ENCODE measurements around the gene HBG2. TPM values are rescaled to one million over a fixed set of nuclear protein-coding genes. Genes with fewer than 3 reads are reported as not detected.

HBG2 gene
- total and polyA plus RNA-seq, 9 of the 15 experiments (the other 6 are each of a cell fraction or from before 2014, with no cell fraction given) = 1,626 to 58,619 (median 10,515) TPM

GRCh38 chr11:5304046-5304445 lies 49.5 kb upstream of the HBG2 start:
- no peaks in the 10 kb centered on the region for H3K9me3 ChIP-seq (replicated peaks; ENCODE audit: control insufficient read depth, insufficient read depth, low read depth, low read length)
- WGBS (ENCODE audit: insufficient coverage, low coverage, missing lambda C conversion rate) = 92% methylated on average over 1 of the region's 1 CpG
- no peak for FAIRE-seq
- H3K27me3 ChIP-seq (ENCODE audit: control insufficient read depth in 2 of 2, insufficient read depth in 2 of 2, low read length in 2 of 2) = no peaks in the 10 kb centered on the region
- no peak overlapping the region for H3K4me2 ChIP-seq (ENCODE audit: insufficient read depth, low read length)
- peaks cover 81% of the 10 kb centered on the region for H3K36me3 ChIP-seq (ENCODE audit: control insufficient read depth, insufficient read depth, low read length)
- H3K4me3 ChIP-seq = no peak overlapping the region
- H4K20me1 ChIP-seq (replicated peaks; ENCODE audit: control insufficient read depth, insufficient read depth, low read length) = no peaks in the 10 kb centered on the region
- no peak for DNase-seq (ENCODE audit: extremely low read depth in 1 of 4, low spot score in 3 of 4)
- H3K9me1 ChIP-seq (ENCODE audit: control insufficient read depth, insufficient read depth, low read length) = no peaks in the 10 kb centered on the region
- H3K9ac ChIP-seq (ENCODE audit: insufficient read depth in 1 of 2, low read depth in 2 of 2, low read length in 2 of 2) = no peak overlapping the region
- BruUV-seq (replicated peaks) = no TSS peak
- TF ChIP-seq HIVEP1 (CRISPR knock-in tag; IDR thresholded peaks at IDR 0.05) (no peak), ZFPM2 (CRISPR knock-in tag; IDR thresholded peaks at IDR 0.05) (no peak), MEIS2 (IDR thresholded peaks at IDR 0.05; ENCODE audit: partially characterized antibody) (no peak), TAF9B (IDR thresholded peaks at IDR 0.05; ENCODE audit: partially characterized antibody) (no peak), KLF6 (CRISPR knock-in tag; IDR thresholded peaks at IDR 0.05; ENCODE audit: borderline replicate concordance) (no peak), POLR3G (IDR thresholded peaks at IDR 0.05; ENCODE audit: extremely low read depth, insufficient read length, insufficient replicate concordance) (no peak), PBX2 (CRISPR knock-in tag; IDR thresholded peaks at IDR 0.05; ENCODE audit: low read depth) (no peak), PBX2 (tag; conservative IDR thresholded peaks at IDR 0.05; ENCODE audit: low read depth) (no peak), ZNF561 (CRISPR knock-in tag; conservative IDR thresholded peaks at IDR 0.05) (no peak), RUNX1 (IDR thresholded peaks at IDR 0.05; ENCODE audit: low read depth) (no peak), ZNF354B (CRISPR knock-in tag; IDR thresholded peaks at IDR 0.05) (no peak), KLF13 (tag; IDR thresholded peaks at IDR 0.05; ENCODE audit: borderline replicate concordance, low read depth) (no peak), MEF2A (IDR thresholded peaks at IDR 0.05; ENCODE audit: control insufficient read depth, low read depth, low read length) (no peak), FOXA1 (IDR thresholded peaks at IDR 0.05; ENCODE audit: borderline replicate concordance) (no peak), NR2C2 (CRISPR knock-in tag; IDR thresholded peaks at IDR 0.05) (no peak), NR2C2 (tag; IDR thresholded peaks at IDR 0.05) (no peak)
- intact Hi-C loops (cut with micrococcal nuclease) (no loop called here), in situ Hi-C loops (cut with MboI) (loop anchor here (5.0 kb wide), 2 partner anchors 102 to 143 kb away; partner anchors contain the start of genes OR51I2 and OR51V1)
- CTCF ChIA-PET (ENCODE audit: low intra/inter-chr PET ratio) = no interaction called here
- H2AFZ ChIP-seq (ENCODE audit: low read depth, low read length) = no peak overlapping the region
- POLR2A ChIA-PET = interaction anchor here (0.7 to 1.4 kb wide), 3 partner anchors 29 to 309 kb away, joined by 3 read pairs; no protein-coding TSS in a partner anchor
- H3K79me2 ChIP-seq (ENCODE audit: control insufficient read depth, insufficient read depth, low read length) = peaks cover 41% of the 10 kb centered on the region
- H3K27ac ChIP-seq (ENCODE audit: extremely low read depth, low read depth, low read length) = no peak overlapping the region
- ATAC-seq = no peak
- peaks cover 0 to 3% of the 10 kb centered on the region in 2 experiments; a peak in 2 of 5 replicates for H3K4me1 ChIP-seq (replicated peaks in 1 of 2; ENCODE audit: control insufficient read depth in 2 of 2, insufficient read depth in 2 of 2, low read length in 2 of 2)
